Lower leg skin (tissue), 4 donors: ENCODE results near the gene SUPT4H1. TPM values are rescaled to one million over a fixed set of nuclear protein-coding genes. Genes with fewer than 3 reads are reported as not detected.

Source experiments
- DNase-seq, 2 donors: peaks; one replicate each; pipeline ENCODE4 v3.0.0-alpha.2; 2019; ENCODE audit warnings: low spot score in 2 of 2
- H3K4me3 ChIP-seq: fragments of 200-600 bp; sonication (generic); 2 replicates; pipeline ENCODE4 v1.5.1; 2017; ENCODE audit warnings: mild to moderate bottlenecking, low read depth; ENCODE audit not compliant: poor library complexity, severe bottlenecking
- CTCF ChIP-seq, 3 donors: fragments of 450-650 bp; IDR thresholded peaks; one replicate each; pipeline ENCODE4 v1.5.1; 2016; ENCODE audit warnings: antibody characterized with exemption in 3 of 3, mild to moderate bottlenecking in 3 of 3, moderate library complexity in 2 of 3
- POLR2A ChIP-seq, 2 donors: fragments of 450-650 bp; IDR thresholded peaks; one replicate each; pipeline ENCODE4 v1.6.1; 2016 to 2017; ENCODE audit warnings: antibody characterized with exemption in 2 of 2, mild to moderate bottlenecking in 1 of 2, moderate library complexity in 1 of 2
- WGBS, 2 donors: methylation state at CpG; one replicate each; pipeline ENCODE4 v1.1.5; 2018; 5-methylcytosine and 5-hydroxymethylcytosine counted together
- intact Hi-C: fragments of 100-400 bp; cut with DNase I; formaldehyde crosslinking; loops from one replicate; pipeline ENCODE4 v1.15.0; 2023; ENCODE audit warnings: low total_unique reads
- total RNA-seq, 4 donors: library from RNA; depleted of rRNA; stranded (reverse); fragments of >200 nt; gene quantifications; one replicate each; pipeline ENCODE4 v1.1.0, GENCODE V29; 2016

Gene SUPT4H1
- total RNA-seq, 4 donors from 2014 or later, result 49.5 to 89.7 (median 57.5) TPM

GRCh38 chr17:58377661-58378060 lies 25.7 kb upstream of the SUPT4H1 start:
- intact Hi-C loops, result no loop called here
- H3K4me3 ChIP-seq, result no peak overlapping the region
- no peak for DNase-seq
- TF ChIP-seq CTCF (IDR thresholded peaks at IDR 0.05) (no peak), POLR2A (IDR thresholded peaks at IDR 0.05) (no peak)
- 64 to 67% methylated on average over 5 of the region's 5 CpGs for WGBS, 2 donors

- TF ChIP-seq POLR2A (IDR thresholded peaks at IDR 0.05) (no peak), CTCF (IDR thresholded peaks at IDR 0.05) (no peak)
- WGBS, 2 donors, result 51 to 52% methylated on average over 3 of the region's 3 CpGs
- DNase-seq, result peak in 1 of 2 donors; percentile 40
- intact Hi-C loops, result no loop called here
- no peak overlapping the region for H3K4me3 ChIP-seq
Observed at GRCh38 chr17:58377093-58377601, 25.1 kb upstream of the SUPT4H1 start.

GRCh38 chr17:58376472-58377000 lies 24.5 kb upstream of the SUPT4H1 start:
- 69 to 76% methylated on average over 4 of the region's 4 CpGs for WGBS, 2 donors
- no peak for DNase-seq
- TF ChIP-seq CTCF (IDR thresholded peaks at IDR 0.05) (no peak), POLR2A (IDR thresholded peaks at IDR 0.05) (no peak)
- no peak overlapping the region for H3K4me3 ChIP-seq
- intact Hi-C loops, result no loop called here

- no peak for DNase-seq
- intact Hi-C loops, result no loop called here
- no peak for TF ChIP-seq CTCF (IDR thresholded peaks at IDR 0.05)
- 76 to 81% methylated on average over 2 of the region's 2 CpGs for WGBS, 2 donors
- no peak overlapping the region for H3K4me3 ChIP-seq
Observed at GRCh38 chr17:58375811-58376210, 23.8 kb upstream of the SUPT4H1 start.

GRCh38 chr17:58375256-58375655 lies 23.3 kb upstream of the SUPT4H1 start:
- H3K4me3 ChIP-seq, result no peak overlapping the region
- no peak for DNase-seq
- no peak for TF ChIP-seq CTCF (IDR thresholded peaks at IDR 0.05)
- TF ChIP-seq POLR2A (IDR thresholded peaks at IDR 0.05), result no peak
- intact Hi-C loops, result no loop called here
- WGBS, 2 donors, result 78 to 79% methylated on average over 5 of the region's 5 CpGs

GRCh38 chr17:58373923-58374322 lies 21.9 kb upstream of the SUPT4H1 start:
- 89 to 94% methylated on average over 1 of the region's 1 CpG for WGBS, 2 donors

More at GRCh38 chr17:58373923-58374322, 21.9 kb upstream of the SUPT4H1 start:
- H3K4me3 ChIP-seq, result no peak overlapping the region
- DNase-seq, result no peak
- TF ChIP-seq CTCF (IDR thresholded peaks at IDR 0.05) (no peak), POLR2A (IDR thresholded peaks at IDR 0.05) (no peak)
- intact Hi-C loops, result no loop called here
